Kidney glomerular epithelial cell (primary cell): ENCODE data around the gene ARID1B.

Experiments used
- DNase-seq: peaks from one replicate; lab custom pipeline; 2025; lab: John Stamatoyannopoulos, UW

Gene ARID1B

DNA sequence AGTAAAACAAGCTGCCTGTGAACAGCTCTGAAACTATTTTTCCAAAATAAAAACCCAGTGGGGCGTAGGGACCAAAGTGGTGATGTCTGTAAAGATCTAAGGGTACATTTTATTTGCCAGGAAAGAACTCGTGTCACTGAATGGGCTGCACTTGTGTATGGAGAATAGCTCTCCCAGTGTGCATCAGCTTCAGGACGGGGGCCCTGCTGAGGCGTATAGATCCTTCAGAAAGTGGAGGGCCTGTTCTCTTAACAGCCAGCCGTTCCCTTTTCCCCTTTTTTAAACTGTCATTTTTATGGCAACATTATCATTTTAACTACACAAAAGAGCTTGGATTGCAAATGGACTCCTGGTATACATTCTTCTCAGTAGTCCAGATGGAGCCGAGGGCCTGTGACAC lies 408.8 kb downstream of the ARID1B start:
- DNase-seq, result no peak

DNA sequence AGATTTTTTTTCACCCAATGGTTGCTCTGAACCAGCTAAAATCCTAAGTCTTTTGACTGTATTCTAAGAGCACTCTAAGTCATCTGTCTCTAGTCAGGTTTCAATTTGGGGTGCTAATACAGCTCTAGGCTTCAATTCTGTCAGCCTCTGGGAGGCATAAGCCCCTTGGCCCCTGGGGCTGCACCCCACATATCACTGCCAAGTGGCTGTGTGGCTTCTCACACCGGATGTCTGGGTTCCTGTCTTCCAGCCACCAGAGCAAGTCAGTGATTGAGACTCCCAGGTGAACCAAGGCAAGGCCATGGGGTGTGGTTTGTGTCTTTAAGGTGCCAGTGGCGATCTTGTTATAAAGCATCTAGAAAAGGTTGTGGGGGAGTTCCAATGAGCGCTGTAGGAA lies 409.6 kb downstream of the ARID1B start:
- DNase-seq, result no peak

DNA sequence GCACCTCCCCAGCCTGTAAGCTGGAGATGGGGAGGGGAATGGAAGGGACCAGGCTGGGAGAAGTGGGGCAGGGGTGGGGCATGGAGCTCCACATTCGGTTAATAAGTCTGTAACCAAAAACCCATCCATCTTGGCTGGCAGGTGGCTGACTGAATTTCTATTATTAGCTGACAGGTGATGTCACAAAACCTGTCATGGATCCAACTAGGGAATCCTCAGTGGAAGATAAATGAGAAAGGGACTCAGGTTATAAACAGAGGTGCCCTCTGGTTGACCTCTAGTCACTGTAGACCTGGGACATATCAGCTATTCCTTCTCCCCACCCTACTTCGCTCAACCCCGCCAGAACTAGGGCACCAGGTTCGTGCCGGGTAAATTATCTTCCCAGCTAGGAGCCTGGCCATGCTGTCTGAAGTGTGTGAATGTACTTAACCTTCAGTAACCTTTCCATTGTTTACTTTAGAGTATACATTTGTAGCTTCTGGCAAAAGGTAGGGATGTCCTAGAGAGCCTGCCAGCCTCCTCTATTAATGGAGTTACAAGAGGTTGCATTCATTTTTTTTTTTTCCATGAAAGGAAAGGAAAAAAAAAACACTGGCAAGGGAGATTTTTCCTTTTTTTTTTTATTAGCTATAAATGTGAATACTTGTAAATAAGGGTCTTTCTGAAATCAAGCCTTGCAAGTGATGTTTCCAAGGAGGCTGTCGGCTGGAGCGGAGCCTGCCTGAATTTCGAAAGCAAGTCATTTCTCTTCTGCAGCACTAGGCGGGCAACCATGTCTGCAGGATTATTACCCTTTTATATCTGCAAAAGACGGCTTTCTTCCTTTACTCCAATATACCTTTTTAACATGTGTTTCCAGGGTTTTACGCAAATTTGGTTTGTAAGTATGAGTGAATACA lies 410.3 kb downstream of the ARID1B start:
- DNase-seq, result no peak

DNA sequence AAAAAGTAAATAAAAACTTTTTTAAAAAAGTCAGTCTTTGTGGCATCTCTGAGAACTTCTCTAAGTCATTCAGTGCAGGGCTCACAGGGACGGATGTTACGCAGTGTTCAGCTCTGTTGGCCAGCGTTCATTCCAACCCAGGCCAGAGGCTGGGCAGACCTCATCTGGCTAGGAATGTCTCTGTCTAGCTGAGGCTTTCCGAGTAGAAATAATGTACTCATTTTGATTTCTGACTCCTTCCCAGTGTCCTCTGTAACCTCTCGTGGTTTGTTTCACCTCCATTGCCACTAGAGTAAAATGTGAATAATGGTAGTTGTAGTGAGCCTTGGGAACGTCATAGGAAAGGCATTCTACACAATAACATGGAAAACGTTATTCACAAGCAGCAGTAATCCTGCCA lies 411.0 kb downstream of the ARID1B start:
- no peak for DNase-seq

DNA sequence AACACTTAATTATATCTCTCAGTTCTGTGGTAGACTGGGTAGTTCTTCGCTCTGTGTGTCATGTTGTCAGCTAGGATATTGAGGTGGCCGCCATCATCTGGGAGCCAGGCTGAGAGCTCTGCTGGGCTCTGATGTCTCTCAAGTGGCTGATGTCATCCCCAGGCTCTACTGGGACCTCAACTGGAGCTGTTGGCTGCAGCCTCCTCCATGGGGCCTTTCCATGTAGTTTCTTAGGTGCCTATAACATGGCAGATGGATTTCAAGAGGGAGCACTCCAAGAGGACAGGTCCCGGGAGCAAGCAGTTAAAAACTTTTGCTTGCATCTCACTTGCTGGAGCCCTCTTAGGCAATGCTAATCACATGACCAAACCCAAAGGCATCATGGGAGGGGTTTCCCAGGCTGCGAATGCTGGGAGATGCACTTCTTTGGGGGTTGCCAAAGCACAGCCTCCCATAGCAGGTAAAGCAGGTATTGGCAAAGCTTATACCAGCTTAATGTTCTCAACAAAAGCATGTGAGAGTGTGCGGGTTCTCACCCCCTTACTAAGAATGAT lies 416.3 kb downstream of the ARID1B start:
- no peak for DNase-seq

DNA sequence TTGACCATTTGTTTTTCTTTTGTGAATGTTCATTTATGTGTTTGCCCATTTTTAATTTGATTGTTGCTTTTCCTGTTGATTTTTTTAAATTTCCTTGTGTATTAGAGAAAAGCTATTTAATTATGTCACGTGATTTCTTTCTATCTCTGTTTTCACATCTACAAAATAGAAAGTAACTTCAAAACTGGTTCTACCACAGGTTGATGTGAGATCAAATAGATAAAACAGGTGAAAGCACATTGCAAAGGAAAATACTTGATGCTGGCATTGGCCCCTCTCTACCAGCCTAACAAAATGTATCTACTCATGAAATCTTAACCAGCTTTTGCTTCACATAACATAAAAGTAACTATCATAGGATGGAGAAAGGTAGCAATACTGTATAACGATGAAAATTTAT lies 416.9 kb downstream of the ARID1B start:
- no peak for DNase-seq

DNA sequence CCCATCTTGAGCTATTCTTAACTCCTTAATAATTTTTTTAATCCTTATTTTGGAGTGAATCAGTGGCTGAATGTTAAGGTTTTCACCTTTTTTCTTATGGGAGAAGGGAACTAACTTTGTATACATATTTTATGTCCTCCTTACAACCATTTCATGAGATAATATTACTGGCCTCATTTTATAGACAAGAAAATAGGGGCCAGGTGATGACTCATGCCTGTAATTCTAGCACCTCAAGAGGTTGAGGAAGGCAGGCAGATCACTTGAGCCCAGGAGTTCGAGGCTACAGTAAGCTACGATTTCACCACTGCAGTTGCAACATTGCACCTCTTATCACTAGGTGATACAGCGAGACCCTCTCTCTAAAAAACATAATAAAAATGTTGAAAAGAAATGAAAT lies 417.5 kb downstream of the ARID1B start:
- no peak for DNase-seq

DNA sequence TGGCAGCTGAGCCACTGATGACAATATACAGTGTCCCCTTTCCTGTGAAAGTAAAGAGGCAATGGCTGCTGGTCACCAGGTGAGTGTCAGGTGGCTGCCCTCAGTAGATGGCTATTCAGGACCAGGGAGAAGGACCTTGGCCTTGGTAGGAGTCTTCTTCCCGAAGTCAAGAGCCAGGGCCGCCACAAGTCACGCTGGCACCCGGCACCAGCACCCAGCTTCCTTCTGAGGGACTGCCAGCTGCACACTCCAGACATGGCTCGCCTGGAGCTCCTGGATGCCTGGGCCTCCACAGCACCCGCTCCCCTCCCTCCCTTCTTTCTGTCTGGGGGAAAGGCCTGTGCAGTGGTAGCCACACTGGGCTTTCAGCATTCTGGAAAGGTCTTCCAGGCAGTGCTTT lies 419.2 kb downstream of the ARID1B start:
- DNase-seq, result no peak

DNA sequence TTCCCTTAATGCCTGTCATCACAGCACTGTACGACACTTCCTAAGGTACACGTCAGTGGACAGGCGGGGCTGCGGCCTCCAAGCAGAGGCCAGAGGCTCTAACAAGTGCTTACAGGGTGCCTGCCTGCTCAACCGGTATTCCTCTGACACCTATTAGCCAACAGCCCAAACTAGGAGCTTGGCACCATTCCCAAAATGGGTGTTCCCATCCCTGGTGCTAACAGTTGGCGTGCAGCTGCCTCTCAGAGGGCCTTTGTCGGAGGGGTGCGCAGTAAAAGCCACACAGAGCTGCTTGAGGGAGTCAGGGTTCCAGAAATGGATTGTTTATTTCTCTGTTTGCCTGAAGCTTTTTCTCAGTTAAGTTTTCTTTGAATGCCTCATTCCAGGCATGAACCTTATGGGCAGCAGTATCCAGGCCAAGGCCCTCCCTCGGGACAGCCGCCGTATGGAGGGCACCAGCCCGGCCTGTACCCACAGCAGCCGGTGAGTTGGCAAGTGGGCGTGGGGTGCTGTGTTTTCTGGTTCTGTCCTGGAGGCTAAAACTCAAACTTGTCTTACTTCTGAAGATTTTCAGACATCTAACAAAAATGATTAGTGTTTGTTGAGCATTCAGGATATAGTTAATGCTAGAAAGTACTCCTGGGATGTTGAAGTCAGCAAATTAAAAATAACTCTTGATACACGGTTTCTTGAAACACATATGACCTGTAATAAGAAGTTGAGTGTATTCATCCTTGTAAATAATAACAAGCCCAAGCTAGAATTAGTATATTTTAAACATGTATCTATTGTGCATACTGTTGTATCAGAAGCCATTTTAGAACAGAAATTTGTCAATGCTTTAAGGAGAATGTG lies 421.5 kb downstream of the ARID1B start:
- DNase-seq, result no peak

DNA sequence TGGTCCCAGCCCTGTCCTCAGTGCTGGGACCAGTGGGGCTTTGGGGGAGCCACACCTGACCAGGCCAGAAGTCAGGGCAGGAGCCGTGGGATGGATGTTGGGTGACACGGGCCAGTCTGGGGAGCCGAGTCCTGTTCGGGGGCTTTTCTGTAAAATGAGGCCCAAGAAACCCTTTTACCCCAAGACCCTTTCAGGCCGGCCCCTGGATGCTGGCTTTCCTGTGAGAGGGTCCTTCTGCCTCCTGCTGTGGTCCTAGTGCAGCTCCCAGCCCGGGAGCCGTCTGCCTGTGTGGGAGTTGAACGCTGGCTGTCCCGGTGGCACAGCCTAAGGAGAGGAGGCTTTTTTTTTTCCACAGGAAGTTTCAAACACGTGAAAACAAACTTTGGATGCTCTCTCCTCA lies 422.9 kb downstream of the ARID1B start:
- DNase-seq, result no peak

DNA sequence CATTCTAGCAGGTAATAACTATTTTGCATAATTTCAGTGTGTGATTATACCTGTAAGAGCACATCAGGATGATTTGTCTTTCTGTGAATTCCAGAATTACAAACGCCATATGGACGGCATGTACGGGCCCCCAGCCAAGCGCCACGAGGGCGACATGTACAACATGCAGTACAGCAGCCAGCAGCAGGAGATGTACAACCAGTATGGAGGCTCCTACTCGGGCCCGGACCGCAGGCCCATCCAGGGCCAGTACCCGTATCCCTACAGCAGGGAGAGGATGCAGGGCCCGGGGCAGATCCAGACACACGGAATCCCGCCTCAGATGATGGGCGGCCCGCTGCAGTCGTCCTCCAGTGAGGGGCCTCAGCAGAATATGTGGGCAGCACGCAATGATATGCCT lies 423.4 kb downstream of the ARID1B start:
- no peak for DNase-seq

DNA sequence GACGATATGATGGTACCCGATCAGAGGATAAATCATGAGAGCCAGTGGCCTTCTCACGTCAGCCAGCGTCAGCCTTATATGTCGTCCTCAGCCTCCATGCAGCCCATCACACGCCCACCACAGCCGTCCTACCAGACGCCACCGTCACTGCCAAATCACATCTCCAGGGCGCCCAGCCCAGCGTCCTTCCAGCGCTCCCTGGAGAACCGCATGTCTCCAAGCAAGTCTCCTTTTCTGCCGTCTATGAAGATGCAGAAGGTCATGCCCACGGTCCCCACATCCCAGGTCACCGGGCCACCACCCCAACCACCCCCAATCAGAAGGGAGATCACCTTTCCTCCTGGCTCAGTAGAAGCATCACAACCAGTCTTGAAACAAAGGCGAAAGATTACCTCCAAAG lies 423.9 kb downstream of the ARID1B start:
- no peak for DNase-seq

DNA sequence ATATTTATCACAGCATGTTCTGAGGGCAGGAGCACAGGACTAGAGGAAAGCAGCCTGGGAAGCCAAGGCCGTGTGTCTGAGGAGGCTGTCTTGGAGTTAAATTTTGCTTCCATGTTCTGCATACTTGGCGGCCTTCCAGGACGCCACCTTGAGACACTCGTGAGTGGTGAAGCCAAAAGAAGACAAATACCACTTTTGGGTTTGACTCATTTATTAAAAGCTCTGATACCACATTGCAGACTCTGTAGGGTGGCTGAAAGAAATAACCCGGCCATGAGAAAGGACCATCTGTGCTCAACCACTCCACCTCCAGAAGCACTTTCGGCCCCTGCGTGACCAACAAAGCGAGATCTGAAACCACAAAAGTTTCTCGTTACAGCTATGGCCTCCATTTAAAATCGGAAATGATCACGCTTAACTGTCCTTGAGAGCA lies 426.1 kb downstream of the ARID1B start:
- DNase-seq, result no peak

DNA sequence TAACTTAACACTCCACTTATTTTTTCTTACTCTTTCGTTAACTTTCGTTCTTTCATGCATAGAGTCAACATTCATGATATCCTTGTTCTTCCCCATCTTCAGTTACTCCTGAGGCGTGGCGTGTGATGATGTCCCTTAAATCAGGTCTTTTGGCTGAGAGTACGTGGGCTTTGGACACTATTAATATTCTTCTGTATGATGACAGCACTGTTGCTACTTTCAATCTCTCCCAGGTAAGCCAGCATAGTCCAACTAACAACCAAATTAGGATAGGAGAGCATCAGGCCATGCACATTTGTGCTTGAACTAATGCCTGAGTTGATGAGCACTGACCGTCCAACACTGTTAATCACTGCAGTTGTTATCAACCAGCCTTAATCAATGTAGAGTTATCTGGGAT lies 426.6 kb downstream of the ARID1B start:
- no peak for DNase-seq

DNA sequence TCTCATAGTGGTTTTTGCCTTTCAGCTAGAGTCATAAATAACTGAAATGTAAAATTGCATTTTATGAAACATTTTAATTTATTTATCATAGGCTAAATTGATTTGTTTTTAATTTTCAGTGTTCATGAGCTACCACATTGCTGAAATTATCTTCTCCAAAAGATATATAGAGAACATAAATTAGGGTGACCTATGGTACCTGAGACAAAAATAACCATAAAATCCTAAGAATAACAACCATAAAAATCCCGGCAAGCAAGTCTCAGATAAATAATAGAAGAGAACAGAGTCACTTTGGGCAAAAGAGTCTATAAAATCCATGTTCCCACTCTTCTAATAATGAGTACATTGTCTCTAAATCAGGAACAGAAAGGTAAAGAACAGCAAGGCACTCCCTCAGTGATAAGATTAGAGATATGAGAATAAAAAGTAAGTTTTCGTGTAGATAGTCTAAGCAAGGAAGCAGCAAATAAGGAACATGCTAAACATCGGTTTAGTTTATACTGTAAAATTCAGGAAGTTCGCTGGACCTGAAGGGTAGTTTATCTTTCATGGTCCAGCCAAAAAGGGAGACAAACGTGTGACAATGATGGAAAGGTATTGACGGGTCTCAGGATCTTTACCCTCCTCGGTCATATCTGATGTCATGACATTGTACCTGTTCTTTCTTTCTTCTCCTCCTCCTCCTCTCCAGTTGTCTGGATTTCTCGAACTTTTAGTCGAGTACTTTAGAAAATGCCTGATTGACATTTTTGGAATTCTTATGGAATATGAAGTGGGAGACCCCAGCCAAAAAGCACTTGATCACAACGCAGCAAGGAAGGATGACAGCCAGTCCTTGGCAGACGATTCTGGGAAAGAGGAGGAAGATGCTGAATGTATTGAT lies 428.5 kb downstream of the ARID1B start:
- no peak for DNase-seq

DNA sequence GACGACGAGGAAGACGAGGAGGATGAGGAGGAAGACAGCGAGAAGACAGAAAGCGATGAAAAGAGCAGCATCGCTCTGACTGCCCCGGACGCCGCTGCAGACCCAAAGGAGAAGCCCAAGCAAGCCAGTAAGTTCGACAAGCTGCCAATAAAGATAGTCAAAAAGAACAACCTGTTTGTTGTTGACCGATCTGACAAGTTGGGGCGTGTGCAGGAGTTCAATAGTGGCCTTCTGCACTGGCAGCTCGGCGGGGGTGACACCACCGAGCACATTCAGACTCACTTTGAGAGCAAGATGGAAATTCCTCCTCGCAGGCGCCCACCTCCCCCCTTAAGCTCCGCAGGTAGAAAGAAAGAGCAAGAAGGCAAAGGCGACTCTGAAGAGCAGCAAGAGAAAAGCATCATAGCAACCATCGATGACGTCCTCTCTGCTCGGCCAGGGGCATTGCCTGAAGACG lies 429.2 kb downstream of the ARID1B start:
- DNase-seq, result no peak

DNA sequence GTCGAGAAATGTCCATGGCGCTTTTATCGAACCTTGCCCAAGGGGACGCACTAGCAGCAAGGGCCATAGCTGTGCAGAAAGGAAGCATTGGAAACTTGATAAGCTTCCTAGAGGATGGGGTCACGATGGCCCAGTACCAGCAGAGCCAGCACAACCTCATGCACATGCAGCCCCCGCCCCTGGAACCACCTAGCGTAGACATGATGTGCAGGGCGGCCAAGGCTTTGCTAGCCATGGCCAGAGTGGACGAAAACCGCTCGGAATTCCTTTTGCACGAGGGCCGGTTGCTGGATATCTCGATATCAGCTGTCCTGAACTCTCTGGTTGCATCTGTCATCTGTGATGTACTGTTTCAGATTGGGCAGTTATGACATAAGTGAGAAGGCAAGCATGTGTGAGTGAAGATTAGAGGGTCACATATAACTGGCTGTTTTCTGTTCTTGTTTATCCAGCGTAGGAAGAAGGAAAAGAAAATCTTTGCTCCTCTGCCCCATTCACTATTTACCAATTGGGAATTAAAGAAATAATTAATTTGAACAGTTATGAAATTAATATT lies 430.4 kb downstream of the ARID1B start:
- no peak for DNase-seq

DNA sequence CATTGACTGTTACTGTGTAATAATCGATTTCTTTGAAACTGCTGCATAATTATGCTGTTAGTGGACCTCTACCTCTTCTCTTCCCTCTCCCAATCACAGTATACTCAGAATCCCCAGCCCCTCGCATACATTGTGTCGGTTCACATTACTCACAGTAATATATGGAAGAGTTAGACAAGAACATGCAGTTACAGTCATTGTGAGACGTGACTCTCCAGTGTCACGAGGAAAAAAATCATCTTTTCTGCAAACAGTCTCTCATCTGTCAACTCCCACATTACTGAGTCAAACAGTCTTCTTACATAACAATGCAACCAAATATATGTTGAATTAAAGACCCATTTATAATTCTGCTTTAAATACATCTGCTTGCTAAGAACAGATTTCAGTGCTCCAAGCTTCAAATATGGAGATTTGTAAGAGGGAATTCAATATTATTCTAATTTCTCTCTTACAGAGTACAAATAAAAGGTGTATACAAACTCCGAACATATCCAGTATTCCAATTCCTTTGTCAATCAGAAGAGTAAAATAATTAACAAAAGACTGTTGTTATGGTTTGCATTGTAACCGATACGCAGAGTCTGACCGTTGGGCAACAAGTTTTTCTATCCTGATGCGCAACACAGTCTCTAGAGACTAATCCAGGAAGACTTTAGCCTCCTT lies 432.8 kb downstream of the ARID1B start:
- DNase-seq, result no peak

DNA sequence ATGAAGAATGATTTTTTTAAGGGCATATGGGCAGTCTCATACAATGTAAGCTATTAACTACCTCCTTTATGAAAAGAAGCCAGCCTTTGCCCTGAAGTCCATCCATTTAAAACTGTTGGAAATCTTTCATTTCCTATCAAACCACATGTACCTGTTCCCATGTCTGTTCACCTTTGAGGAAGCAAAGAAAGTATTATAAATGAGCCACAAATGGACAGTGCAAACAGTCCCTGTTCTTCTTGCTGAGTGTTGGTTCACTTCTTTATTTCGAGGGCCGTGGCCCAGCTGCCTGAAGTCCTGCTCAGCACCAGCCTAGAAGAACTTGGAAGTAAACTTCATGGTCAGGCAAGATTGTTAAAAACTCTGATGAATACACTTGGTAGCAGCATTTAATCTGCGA lies 433.8 kb downstream of the ARID1B start:
- no peak for DNase-seq

DNA sequence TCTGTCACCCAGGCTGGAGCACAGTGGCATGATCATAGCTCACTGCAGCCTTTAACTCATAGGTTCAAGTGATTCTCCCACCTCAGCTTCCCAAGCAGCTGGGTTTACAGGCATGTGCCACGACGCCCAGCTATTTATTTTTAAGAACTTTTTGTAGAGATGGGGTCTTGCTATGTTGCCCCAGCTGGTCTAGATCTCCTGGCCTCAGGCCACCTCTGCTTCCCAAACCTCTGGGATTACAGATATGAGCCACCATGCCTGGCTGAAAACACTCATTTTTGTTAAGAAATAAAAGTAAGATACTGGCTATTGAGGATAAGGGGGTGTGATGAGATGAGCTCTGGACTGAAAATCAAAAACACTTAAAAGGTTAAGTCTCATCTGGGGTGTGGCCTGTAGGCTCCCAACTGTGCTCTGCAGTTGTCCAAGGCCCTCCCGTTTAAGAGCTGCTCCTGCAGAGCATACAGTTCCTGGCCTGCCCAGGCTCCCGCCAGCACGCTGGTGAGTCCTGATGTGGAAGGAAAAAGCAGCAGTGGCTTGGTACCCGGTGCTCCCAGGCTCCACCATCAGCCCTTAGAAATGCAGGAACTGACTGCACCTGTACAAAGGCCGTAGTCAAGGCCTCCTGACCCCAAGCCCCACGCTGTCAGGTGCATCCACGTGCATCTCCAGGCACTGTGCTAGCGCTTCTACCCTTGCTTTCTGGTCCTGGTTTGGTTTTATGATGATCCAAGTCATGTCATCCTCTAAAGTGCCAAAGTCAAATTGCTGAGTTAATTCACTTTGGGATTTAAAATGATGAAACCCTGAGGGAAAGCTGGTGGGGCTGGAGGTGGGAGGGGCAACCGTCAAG lies 434.7 kb downstream of the ARID1B start:
- DNase-seq, result no peak
